Ectodermal cell (in vitro differentiated cells): ENCODE measurements around the gene TRMT5.

ENCODE experiments used
- H3K27ac ChIP-seq: 2 replicates; pipeline ENCODE4 v1.7.0; 2013; ENCODE audit warnings: mild to moderate bottlenecking, low read depth, low read length; ENCODE audit not compliant: insufficient read depth, poor library complexity, severe bottlenecking
- H3K27me3 ChIP-seq: 2 replicates; pipeline ENCODE4 v1.7.0; 2013; ENCODE audit warnings: mild to moderate bottlenecking, low read length; ENCODE audit not compliant: insufficient read depth, control insufficient read depth, poor library complexity, severe bottlenecking
- H3K36me3 ChIP-seq: one replicate; pipeline ENCODE4 v1.7.0; 2013; ENCODE audit warnings: low read length; ENCODE audit not compliant: control insufficient read depth, insufficient read depth
- H3K4me1 ChIP-seq: one replicate; pipeline ENCODE4 v1.7.0; 2013; ENCODE audit warnings: low read length; ENCODE audit not compliant: control insufficient read depth, insufficient read depth
- H3K4me3 ChIP-seq: 2 replicates; pipeline ENCODE4 v1.7.0; 2013; ENCODE audit warnings: low read depth, low read length, control low read depth; ENCODE audit not compliant: insufficient read depth
- H3K9me3 ChIP-seq: 2 replicates; pipeline ENCODE4 v1.7.0; 2013; ENCODE audit warnings: mild to moderate bottlenecking, low read length, moderate library complexity; ENCODE audit not compliant: control insufficient read depth
- WGBS, 2 experiments: methylation state at CpG; one replicate each; pipeline ENCODE4 v1.1.7; 2013; ENCODE audit warnings: missing lambda C conversion rate in 2 of 2; 5-methylcytosine and 5-hydroxymethylcytosine counted together

Gene TRMT5

DNA sequence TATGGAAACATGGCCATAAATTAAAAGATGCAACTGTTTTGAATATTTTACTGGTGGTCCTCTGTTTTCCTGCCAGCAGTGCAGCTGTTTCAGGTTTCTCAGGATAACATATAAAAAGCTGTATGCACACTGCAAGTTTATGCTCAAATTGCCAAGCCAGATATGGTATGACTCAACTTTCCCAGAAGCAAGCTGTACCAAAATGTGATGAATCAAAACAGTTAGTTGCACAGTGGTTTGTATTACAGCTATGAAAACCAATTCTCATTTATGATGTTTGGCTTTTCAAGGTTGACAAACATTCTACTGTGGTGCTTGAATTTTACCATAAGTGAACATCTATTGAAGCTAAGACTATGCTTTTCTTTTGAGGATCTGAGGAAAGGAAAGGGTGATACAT is 15.5 kb downstream of the TRMT5 start:
- Histone ChIP-seq H3K27me3 (no peaks in the 10 kb centered on the region), H3K4me3 (no peak overlapping the region), H3K4me1 (no peaks in the 10 kb centered on the region), H3K9me3 (no peaks in the 10 kb centered on the region), H3K27ac (no peak overlapping the region), H3K36me3 (no peaks in the 10 kb centered on the region)

DNA sequence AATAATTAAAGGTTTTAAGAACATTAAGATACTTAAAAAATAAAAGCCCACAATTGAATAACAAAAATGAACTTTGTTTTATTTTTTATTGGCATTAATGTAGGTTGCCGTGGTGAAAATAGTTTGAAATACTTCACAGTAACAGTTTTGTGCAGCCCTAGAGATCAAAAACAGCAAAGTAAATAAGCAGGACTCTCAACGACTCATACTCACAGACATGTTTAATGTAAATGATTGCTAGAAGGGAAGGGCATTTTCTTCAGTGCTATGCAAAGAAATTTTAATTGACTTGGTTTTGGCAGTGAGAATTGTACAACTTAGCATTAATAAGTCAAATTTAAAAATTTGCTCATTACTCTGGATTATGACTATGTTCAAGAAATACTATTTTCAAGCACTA is 16.0 kb downstream of the TRMT5 start:
- no peaks in the 10 kb centered on the region for H3K27me3 ChIP-seq
- H3K27ac ChIP-seq = no peak overlapping the region
- no peak overlapping the region for H3K4me3 ChIP-seq
- H3K36me3 ChIP-seq = no peaks in the 10 kb centered on the region
- no peaks in the 10 kb centered on the region for H3K9me3 ChIP-seq
- 96 to 100% methylated on average over 2 of the region's 2 CpGs for WGBS, 2 experiments
- no peaks in the 10 kb centered on the region for H3K4me1 ChIP-seq

GRCh38 chr14:60963761-60964160 is 17.1 kb downstream of the TRMT5 start:
- 26 to 76% methylated on average over 1 to 2 of the region's 2 CpGs for WGBS, 2 experiments
- peaks cover 3% of the 10 kb centered on the region for H3K9me3 ChIP-seq
- H3K27me3 ChIP-seq = no peaks in the 10 kb centered on the region
- no peaks in the 10 kb centered on the region for H3K4me1 ChIP-seq
- H3K36me3 ChIP-seq = no peaks in the 10 kb centered on the region
- H3K4me3 ChIP-seq = no peak overlapping the region
- H3K27ac ChIP-seq = no peak overlapping the region

- Histone ChIP-seq H3K4me1 (no peaks in the 10 kb centered on the region), H3K27ac (no peak overlapping the region), H3K36me3 (no peaks in the 10 kb centered on the region), H3K9me3 (peaks cover 3% of the 10 kb centered on the region), H3K4me3 (no peak overlapping the region), H3K27me3 (no peaks in the 10 kb centered on the region)
Measured at GRCh38 chr14:60958146-60958545, 22.7 kb downstream of the TRMT5 start.

DNA sequence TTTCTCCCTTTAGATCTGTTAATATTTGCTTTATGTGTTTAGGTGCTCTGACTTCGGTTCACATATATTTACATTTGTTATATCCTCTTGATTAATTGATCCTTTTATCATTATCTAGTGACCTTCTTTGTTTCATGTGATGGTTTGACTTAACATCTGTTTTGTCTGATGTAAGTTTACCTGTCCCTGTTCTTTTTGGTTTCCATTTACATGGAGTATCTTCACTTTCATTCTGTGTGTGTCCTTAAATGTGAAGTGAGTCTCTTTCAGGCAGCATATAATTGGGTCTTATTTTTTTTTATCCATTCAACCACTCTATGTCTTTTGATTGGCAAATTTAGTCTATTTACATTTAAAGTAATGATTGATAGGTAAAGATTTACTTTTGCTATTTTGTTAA is 24.2 kb downstream of the TRMT5 start:
- H3K36me3 ChIP-seq = no peaks in the 10 kb centered on the region
- no peaks in the 10 kb centered on the region for H3K27me3 ChIP-seq
- no peaks in the 10 kb centered on the region for H3K4me1 ChIP-seq
- 100% methylated on average over 1 of the region's 1 CpG; no CpG with 5 or more reads in 1 of the 2 experiments for WGBS, 2 experiments
- peaks cover 3% of the 10 kb centered on the region for H3K9me3 ChIP-seq
- no peak overlapping the region for H3K27ac ChIP-seq
- no peak overlapping the region for H3K4me3 ChIP-seq

GRCh38 chr14:60956202-60956601 is 24.7 kb downstream of the TRMT5 start:
- WGBS, 2 experiments = 88 to 93% methylated on average over 2 to 4 of the region's 4 CpGs

DNA sequence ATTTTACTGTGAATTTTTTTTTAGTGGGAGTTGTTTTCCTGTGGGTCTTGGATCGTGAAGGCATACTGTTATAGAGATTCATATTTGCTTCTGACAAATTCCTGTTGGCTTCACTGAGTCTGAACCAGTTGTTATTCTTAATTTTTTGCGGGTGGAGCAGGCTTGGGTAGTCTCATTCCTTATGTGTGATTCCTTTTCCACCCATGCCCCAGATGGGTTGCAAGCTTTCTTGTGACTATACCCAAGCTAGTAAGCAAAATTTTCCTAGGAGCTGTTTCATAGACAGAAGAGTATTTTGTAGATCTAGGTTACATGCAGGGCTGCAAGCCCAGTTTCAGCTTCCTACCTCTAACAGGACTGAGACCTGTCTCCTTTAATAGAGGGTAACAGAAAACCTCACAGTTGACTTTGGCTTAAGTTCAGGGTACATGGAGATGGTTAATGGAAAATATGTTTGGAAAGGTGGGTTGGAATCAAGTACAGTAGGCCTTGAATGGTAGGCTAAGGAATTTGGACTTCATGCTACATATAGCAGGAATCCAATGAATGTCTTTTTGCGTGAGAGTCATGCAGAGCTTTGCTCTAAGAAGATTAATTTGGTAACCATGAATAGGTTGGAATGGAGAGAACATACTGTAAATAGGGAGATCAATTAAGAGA is 29.0 kb downstream of the TRMT5 start:
- Histone ChIP-seq H3K9me3 (no peaks in the 10 kb centered on the region), H3K4me1 (no peaks in the 10 kb centered on the region), H3K36me3 (no peaks in the 10 kb centered on the region), H3K27me3 (no peaks in the 10 kb centered on the region), H3K4me3 (no peak overlapping the region), H3K27ac (no peak overlapping the region)
- 63 to 90% methylated on average over 2 to 3 of the region's 3 CpGs for WGBS, 2 experiments

More at GRCh38 chr14:60956202-60956601, 24.7 kb downstream of the TRMT5 start:
- Histone ChIP-seq H3K36me3 (no peaks in the 10 kb centered on the region), H3K4me1 (no peaks in the 10 kb centered on the region), H3K27ac (no peak overlapping the region), H3K4me3 (no peak overlapping the region), H3K27me3 (no peaks in the 10 kb centered on the region), H3K9me3 (peaks cover 3% of the 10 kb centered on the region)

DNA sequence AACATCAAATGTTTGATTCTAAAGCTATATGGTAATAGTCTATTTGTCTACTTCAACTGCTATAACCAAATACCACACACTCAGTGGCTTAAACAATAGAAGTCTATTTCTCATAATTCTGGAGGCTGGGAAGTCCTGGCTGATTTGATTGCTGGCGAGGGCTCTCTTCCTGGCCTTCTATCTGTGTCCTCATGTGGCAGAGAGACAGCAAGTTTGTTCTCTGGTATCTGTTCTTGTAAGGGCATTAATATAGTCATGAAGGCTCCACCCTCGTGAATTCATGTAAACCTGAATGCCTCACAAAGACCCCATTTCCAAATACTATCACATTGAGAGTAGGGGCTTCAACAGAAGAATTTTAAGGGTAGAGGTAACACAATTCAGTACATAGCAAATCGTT is 34.1 kb downstream of the TRMT5 start:
- Histone ChIP-seq H3K4me3 (no peak overlapping the region), H3K4me1 (no peaks in the 10 kb centered on the region), H3K36me3 (no peaks in the 10 kb centered on the region), H3K27me3 (no peaks in the 10 kb centered on the region), H3K9me3 (no peaks in the 10 kb centered on the region), H3K27ac (no peak overlapping the region)
- WGBS, 2 experiments = 88 to 90% methylated on average over 2 to 3 of the region's 3 CpGs

DNA sequence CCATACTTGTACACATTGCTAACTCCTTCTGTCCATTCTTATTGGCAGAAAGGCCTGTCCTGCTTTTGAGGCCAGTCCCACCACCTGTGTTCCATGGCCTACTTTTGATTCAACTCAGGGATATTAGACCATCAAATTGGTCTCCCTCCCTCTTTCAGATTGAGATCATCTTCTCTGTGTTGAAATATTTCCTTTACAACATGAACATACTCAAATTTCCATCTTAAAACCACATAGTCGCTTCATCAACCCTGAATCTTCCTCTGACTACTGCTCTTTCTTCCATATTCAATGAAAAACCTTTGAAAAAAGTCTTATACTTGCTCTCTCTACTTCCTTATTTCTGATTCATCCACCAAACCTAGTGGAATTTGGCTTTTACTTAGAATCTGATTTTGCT is 34.9 kb downstream of the TRMT5 start:
- H3K4me1 ChIP-seq = no peaks in the 10 kb centered on the region
- no peaks in the 10 kb centered on the region for H3K9me3 ChIP-seq
- H3K27me3 ChIP-seq = no peaks in the 10 kb centered on the region
- no peak overlapping the region for H3K27ac ChIP-seq
- WGBS, 2 experiments = 93 to 95% methylated on average over 1 of the region's 1 CpG
- H3K36me3 ChIP-seq = no peaks in the 10 kb centered on the region
- no peak overlapping the region for H3K4me3 ChIP-seq

GRCh38 chr14:60944204-60944603 is 36.7 kb downstream of the TRMT5 start:
- WGBS, 2 experiments = 82 to 88% methylated on average over 3 of the region's 4 CpGs
- Histone ChIP-seq H3K9me3 (no peaks in the 10 kb centered on the region), H3K4me3 (no peak overlapping the region), H3K4me1 (no peaks in the 10 kb centered on the region), H3K27me3 (no peaks in the 10 kb centered on the region), H3K27ac (no peak overlapping the region), H3K36me3 (no peaks in the 10 kb centered on the region)

- WGBS, 2 experiments = 100% methylated on average over 1 of the region's 1 CpG; no CpG with 5 or more reads in 1 of the 2 experiments
Measured at GRCh38 chr14:60943637-60944032, 37.2 kb downstream of the TRMT5 start.

More at GRCh38 chr14:60943637-60944032, 37.2 kb downstream of the TRMT5 start:
- Histone ChIP-seq H3K27me3 (no peaks in the 10 kb centered on the region), H3K27ac (no peak overlapping the region), H3K9me3 (no peaks in the 10 kb centered on the region), H3K36me3 (no peaks in the 10 kb centered on the region), H3K4me1 (no peaks in the 10 kb centered on the region), H3K4me3 (no peak overlapping the region)
